ENCODE data around the gene AIFM2. TPM values are rescaled to one million over a fixed set of nuclear protein-coding genes. Genes with fewer than 3 reads are reported as not detected.
"Not testable (repeated sequence)": the region's sequence is repeated elsewhere in the genome, so short reads cannot be mapped to it uniquely, and the experiment has no call there.

The AIFM2 gene
- total RNA-seq, 1 donor from 2014 or later = 135 TPM

GRCh38 chr10:70123817-70124216 lies 8.8 kb downstream of the AIFM2 start:
- DNase-seq (ENCODE audit: low spot score) = no peak

- DNase-seq (ENCODE audit: low spot score) = not testable (repeated sequence)
These were observed 9.5 kb downstream of the AIFM2 start for GRCh38 chr10:70123166-70123565.

- DNase-seq (ENCODE audit: low spot score) = no peak
These were observed 9.9 kb downstream of the AIFM2 start for GRCh38 chr10:70122742-70123141.

- no peak for DNase-seq (ENCODE audit: low spot score)
These were observed 11.2 kb downstream of the AIFM2 start for GRCh38 chr10:70121281-70121949.

- DNase-seq (ENCODE audit: low spot score) = no peak
These were observed 12.2 kb downstream of the AIFM2 start for GRCh38 chr10:70120417-70120816.

GRCh38 chr10:70119623-70120022 lies 13.0 kb downstream of the AIFM2 start:
- no peak for DNase-seq (ENCODE audit: low spot score)

GRCh38 chr10:70119197-70119596 lies 13.4 kb downstream of the AIFM2 start:
- DNase-seq (ENCODE audit: low spot score) = no peak

- no peak for DNase-seq (ENCODE audit: low spot score)
These were observed 14.4 kb downstream of the AIFM2 start for GRCh38 chr10:70118196-70118595.

GRCh38 chr10:70117646-70118045 lies 15.0 kb downstream of the AIFM2 start:
- no peak for DNase-seq (ENCODE audit: low spot score)

- DNase-seq (ENCODE audit: low spot score) = no peak
These were observed 16.5 kb downstream of the AIFM2 start for GRCh38 chr10:70115948-70116682.

GRCh38 chr10:70114902-70115301 lies 17.7 kb downstream of the AIFM2 start:
- DNase-seq (ENCODE audit: low spot score) = no peak

- DNase-seq (ENCODE audit: low spot score) = no peak
These were observed 20.6 kb downstream of the AIFM2 start for GRCh38 chr10:70112071-70112470.

GRCh38 chr10:70111496-70111895 lies 21.1 kb downstream of the AIFM2 start:
- DNase-seq (ENCODE audit: low spot score) = no peak

- no peak for DNase-seq (ENCODE audit: low spot score)
These were observed 23.4 kb downstream of the AIFM2 start for GRCh38 chr10:70109064-70109729.

- DNase-seq (ENCODE audit: low spot score) = no peak
These were observed 25.4 kb downstream of the AIFM2 start for GRCh38 chr10:70106958-70107791.

- DNase-seq (ENCODE audit: low spot score) = no peak
These were observed 31.0 kb downstream of the AIFM2 start for GRCh38 chr10:70101668-70102067.

GRCh38 chr10:70101068-70101562 lies 31.5 kb downstream of the AIFM2 start:
- DNase-seq (ENCODE audit: low spot score) = not testable (repeated sequence)

- no peak for DNase-seq (ENCODE audit: low spot score)
These were observed 34.4 kb downstream of the AIFM2 start for GRCh38 chr10:70098271-70098670.

- DNase-seq (ENCODE audit: low spot score) = no peak
These were observed 35.2 kb downstream of the AIFM2 start for GRCh38 chr10:70097459-70097858.

- no peak for DNase-seq (ENCODE audit: low spot score)
These were observed 35.8 kb downstream of the AIFM2 start for GRCh38 chr10:70096705-70097420.
